Measurements from ENCODE around the gene DOCK9.
A peak's percentile ranks its signal among the peaks of the same experiment; 100 is the strongest.

The DOCK9 gene

DNA sequence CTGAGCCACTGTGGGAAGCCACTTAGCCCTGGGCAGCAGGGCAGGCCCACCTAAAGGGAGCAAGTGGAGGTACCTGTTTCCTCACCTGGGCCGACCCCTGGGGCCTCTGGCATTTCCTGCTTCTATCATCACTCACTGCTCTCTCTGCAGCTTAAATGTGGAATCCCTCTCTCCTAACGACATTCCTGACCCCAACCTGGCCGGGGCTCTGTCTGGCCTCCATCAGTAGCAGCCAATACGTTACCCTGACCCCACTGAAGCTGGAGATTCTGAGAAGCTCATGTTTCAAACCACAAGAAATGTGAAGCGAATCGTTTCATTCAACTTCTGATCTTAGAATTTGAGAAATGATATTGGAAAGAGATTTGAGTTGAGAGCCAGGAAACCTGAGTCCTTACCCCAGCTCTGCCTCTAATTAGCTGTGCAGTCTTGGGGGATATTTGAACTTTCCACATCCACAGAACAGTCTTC lies 39.9 kb downstream of the DOCK9 start:
- TF ChIP-seq, protein P1, sequence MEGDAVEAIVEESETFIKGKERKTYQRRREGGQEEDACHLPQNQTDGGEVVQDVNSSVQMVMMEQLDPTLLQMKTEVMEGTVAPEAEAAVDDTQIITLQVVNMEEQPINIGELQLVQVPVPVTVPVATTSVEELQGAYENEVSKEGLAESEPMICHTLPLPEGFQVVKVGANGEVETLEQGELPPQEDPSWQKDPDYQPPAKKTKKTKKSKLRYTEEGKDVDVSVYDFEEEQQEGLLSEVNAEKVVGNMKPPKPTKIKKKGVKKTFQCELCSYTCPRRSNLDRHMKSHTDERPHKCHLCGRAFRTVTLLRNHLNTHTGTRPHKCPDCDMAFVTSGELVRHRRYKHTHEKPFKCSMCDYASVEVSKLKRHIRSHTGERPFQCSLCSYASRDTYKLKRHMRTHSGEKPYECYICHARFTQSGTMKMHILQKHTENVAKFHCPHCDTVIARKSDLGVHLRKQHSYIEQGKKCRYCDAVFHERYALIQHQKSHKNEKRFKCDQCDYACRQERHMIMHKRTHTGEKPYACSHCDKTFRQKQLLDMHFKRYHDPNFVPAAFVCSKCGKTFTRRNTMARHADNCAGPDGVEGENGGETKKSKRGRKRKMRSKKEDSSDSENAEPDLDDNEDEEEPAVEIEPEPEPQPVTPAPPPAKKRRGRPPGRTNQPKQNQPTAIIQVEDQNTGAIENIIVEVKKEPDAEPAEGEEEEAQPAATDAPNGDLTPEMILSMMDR (IDR thresholded peaks at IDR 0.05) = no peak
- Histone ChIP-seq H3K27ac (no peak overlapping the region), H3K27me3 (no peaks in the 10 kb centered on the region), H3K4me3 (no peak overlapping the region), H3K36me3 (peaks cover 0 to 8% (median 0%) of the 10 kb centered on the region in 3 donors), H3K4me1 (peaks cover 0 to 5% (median 0%) of the 10 kb centered on the region in 4 donors), H3K9me3 (peaks cover 0 to 14% (median 10%) of the 10 kb centered on the region in 3 donors)
- no peak for DNase-seq
- intact Hi-C loops (cut with DNase I; ENCODE audit: low total_unique reads) = no loop called here

DNA sequence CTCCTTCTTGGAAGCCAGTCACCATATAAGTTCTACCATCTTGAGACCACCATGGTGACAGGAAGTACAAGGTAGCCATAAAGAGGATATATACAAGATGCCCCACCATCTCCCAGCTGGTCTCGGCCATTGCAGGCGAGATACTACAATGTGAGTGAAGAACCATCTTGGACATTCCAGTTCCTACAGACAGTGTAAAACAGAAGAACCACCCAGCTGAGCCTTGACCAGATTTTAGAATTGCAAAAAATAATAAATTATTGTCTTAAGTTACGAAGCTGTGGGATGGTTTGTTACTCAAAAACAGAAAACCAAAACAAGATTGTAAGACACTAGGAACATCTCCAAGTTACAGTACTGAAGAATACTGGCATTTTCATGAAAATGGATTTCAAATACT lies 43.6 kb downstream of the DOCK9 start:
- H3K9me3 ChIP-seq = peaks cover 0 to 14% (median 10%) of the 10 kb centered on the region in 3 donors
- H3K27ac ChIP-seq = no peak overlapping the region
- H3K4me1 ChIP-seq = peaks cover 0 to 5% (median 0%) of the 10 kb centered on the region in 4 donors
- DNase-seq = no peak
- no peaks in the 10 kb centered on the region for H3K27me3 ChIP-seq
- no peak overlapping the region for H3K4me3 ChIP-seq
- H3K36me3 ChIP-seq = peaks cover 0 to 8% (median 0%) of the 10 kb centered on the region in 3 donors
- TF ChIP-seq, protein P1 (IDR thresholded peaks at IDR 0.05) = no peak
- intact Hi-C loops (cut with DNase I; ENCODE audit: low total_unique reads) = no loop called here

DNA sequence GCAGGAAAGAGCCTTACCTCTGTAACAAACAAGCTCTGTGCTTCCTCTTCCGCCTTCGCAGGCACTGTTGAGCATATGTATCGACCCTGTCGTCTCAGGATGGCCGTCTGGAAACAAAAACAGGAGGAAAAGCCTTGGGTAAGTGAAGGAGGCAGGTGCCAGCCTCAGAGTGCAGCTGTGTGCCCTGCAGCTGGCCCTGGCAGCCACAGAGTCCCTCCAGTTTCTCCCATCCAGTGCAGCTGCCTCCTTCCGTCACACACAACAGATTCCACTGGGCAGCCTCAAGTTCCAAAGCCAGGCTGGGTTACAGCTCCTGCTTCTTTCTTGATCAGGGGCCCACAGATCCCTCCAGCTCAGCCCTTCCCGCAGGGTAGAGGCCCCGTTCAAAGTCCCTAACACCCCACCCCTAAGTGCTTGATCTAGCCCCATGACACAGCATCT lies 47.7 kb downstream of the DOCK9 start:
- Histone ChIP-seq H3K27me3 (no peaks in the 10 kb centered on the region), H3K36me3 (peaks cover 0 to 8% (median 0%) of the 10 kb centered on the region in 3 donors), H3K9me3 (peaks cover 0 to 14% (median 10%) of the 10 kb centered on the region in 3 donors), H3K27ac (peak overlapping the region in 1 of 2 donors; percentile 9), H3K4me3 (no peak overlapping the region), H3K4me1 (peaks cover 0 to 6% (median 0%) of the 10 kb centered on the region in 4 donors)
- DNase-seq = no peak
- intact Hi-C loops (cut with DNase I; ENCODE audit: low total_unique reads) = no loop called here
- TF ChIP-seq, protein P1 (IDR thresholded peaks at IDR 0.05) = no peak

DNA sequence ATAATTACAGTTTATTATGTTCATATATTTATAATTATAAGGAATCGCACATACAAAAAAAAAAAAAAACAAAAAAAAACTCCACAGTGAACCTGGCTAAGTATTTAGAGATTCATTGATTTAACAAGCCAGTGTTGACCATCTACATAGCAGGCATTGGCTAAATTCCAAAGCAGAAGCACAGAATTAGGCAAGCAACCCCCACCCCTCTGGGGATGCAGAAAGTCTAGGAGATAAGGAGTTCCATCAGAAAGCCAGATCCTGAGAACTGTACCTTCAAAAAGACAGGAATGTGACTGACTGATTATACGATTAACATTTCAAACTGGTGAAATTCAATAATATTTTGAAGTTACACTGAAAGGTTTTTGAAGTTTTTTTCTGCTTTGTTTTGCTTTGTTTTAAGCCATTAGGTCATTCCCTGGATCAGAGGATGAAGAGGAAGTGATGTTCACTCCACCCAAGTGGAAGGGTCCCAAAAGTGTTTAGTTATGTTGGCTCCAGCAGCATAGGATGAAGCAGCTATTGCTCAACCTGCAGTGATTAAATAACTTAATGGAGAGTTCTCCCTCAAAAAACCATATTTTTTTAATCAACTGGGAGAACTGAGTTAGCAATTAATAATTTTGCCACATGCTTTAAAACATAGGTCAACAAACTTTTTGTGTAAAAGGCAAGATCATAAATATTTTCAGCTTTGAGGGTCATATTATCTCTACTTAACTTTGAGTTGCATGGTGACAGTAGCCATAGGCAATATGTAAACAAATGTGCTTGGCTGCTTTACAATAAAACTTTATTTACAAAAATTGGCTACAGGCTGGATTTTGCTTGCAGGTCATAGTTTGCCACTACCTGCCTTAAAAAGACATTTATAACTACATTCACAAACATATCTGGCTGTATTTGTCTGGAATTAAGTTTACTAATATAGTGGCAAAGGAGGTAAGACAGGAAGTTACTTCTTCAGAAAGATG lies 49.6 kb downstream of the DOCK9 start:
- Histone ChIP-seq H3K4me1 (peaks cover 0 to 6% (median 0%) of the 10 kb centered on the region in 4 donors), H3K4me3 (no peak overlapping the region), H3K27ac (peak overlapping the region in 1 of 2 donors; percentile 28), H3K36me3 (no peaks in the 10 kb centered on the region), H3K9me3 (no peaks in the 10 kb centered on the region), H3K27me3 (no peaks in the 10 kb centered on the region)
- TF ChIP-seq, protein P1 (IDR thresholded peaks at IDR 0.05) = no peak
- peak in 1 of 2 donors; percentile 64 for DNase-seq
- intact Hi-C loops (cut with DNase I; ENCODE audit: low total_unique reads) = no loop called here

DNA sequence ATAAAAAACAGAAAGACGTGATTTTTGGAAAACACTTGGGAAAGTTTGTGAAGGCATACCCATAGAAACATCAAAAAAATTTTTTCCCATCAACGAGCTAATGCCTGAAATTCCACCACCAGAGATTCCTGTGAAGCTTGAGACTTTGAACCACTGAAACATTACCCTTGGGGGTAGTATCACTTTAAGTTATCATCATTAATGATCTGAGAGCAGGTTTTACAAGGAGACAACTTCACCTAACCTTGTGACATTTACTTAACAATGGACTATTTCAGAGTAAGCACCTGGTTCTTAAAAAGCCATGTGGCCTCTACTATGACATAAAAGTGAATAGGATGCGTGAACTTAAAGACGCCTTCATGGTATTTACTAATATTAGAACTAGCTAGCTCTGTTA lies 51.9 kb downstream of the DOCK9 start:
- Histone ChIP-seq H3K9me3 (no peaks in the 10 kb centered on the region), H3K4me3 (no peak overlapping the region), H3K36me3 (peaks cover 0 to 10% (median 9%) of the 10 kb centered on the region in 3 donors), H3K4me1 (peaks cover 0 to 6% (median 0%) of the 10 kb centered on the region in 4 donors), H3K27me3 (no peaks in the 10 kb centered on the region), H3K27ac (no peak overlapping the region)
- intact Hi-C loops (cut with DNase I; ENCODE audit: low total_unique reads) = no loop called here
- TF ChIP-seq, protein P1 (IDR thresholded peaks at IDR 0.05) = no peak
- no peak for DNase-seq

Data from tibial artery (tissue), 4 donors.